ENCODE results near the gene TTLL13.

DNA sequence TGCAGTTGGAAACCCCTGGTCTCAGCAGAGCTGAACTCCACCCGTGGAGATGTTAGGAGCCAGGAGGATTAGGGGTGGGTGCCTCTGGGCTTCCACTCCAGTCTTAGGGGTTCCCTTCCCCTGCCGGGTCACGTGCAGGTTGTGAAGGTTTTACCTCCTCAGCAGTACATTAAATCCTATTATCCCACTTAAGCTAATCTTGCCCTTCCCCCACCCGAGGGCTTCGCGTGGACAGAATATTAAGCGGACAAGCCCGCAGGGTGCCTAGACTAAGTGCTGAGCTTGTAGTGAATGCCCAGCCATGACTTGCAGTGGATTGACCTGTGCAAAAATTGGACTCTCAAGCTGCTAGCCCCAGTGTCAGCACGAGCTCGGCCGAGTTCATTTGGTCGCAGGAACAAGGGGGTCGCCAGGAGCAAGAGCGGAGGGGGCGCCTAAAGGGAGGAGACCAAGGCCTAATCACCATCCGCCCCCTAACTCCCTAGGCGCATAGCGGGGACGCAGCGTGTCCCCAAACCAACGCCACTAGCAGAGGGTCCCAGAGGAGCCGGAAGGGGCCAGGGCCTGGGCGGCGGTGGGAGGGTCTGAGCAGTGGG is 48.7 kb upstream of the TTLL13 start:
- no peak for TF ChIP-seq CTCF (IDR thresholded peaks at IDR 0.05)
- no peak for TF ChIP-seq POLR2A (IDR thresholded peaks at IDR 0.05)
